ENCODE results near the gene TOX3. TPM values are rescaled to one million over a fixed set of nuclear protein-coding genes. Genes with fewer than 3 reads are reported as not detected.

TOX3 gene
- total and polyA plus RNA-seq, 2 of the 13 experiments (the other 11 are each of a cell fraction or from before 2014, with no cell fraction given): 14.5 to 98.6 TPM

DNA sequence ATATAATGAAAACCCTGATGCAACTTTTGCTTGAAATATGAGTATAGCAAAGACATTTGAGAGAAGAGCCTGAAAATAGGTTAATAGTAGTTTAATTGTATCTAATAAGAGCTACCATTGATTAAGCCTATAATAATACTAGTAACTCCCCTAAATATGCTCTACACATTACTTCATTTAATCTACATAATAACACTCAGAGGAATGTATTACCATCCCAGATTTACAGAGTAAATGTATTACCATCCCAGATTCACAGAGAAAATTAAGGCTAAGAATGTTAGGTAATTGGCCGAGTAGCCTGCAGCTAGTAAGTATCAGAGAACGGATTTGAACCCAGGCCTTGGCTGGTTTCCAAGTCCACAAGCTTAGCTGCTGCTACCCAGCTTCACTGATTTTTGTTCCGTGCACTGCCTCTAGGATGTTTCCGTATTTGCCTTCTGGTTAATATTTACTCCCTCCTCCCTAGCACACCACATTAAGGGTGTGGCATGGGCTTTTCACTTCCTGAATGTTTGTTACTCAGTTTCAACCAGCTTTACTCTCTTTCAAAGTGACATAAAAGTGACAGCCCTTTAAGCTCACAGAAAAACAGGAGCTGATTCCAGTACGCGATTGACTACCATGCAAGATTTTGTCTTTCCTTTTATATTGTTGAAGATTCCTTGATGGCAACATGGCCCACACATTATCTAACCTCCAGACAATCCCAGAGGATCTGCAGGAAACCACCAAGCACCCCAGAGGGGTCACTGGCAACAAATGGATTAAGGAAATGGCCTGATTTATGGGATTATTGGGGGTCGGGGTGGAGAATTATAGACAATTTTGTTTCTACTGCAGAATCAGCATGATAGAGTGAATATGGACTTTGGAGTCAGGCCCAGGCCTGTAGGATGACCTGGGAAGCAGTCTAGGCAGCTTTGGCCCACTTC is 26.7 kb upstream of the TOX3 start (continued):
- TF ChIP-seq ZNF484 (CRISPR knock-in tag; IDR thresholded peaks at IDR 0.05; ENCODE audit: borderline replicate concordance, low read depth) (no peak), PHF21A (CRISPR knock-in tag; IDR thresholded peaks at IDR 0.05) (peak; percentile 86; the same call in 1 of the 2 replicates), KLF12 (CRISPR knock-in tag; IDR thresholded peaks at IDR 0.05; ENCODE audit: borderline replicate concordance) (peak; percentile 85), ZNF350 (CRISPR knock-in tag; IDR thresholded peaks at IDR 0.05; ENCODE audit: borderline replicate concordance, low read depth) (0 out of 2 replicates have a peak, but pooled peaks have one; percentile 53), FOSL1 (CRISPR knock-in tag; IDR thresholded peaks at IDR 0.05; ENCODE audit: borderline replicate concordance) (no peak), KDM3A (CRISPR knock-in tag; IDR thresholded peaks at IDR 0.05; ENCODE audit: low read depth) (0 out of 2 replicates have a peak, but pooled peaks have one; percentile 57), TBL1XR1 (IDR thresholded peaks at IDR 0.05; ENCODE audit: borderline replicate concordance, low read length, partially characterized antibody) (no peak), ZNF260 (CRISPR knock-in tag; IDR thresholded peaks at IDR 0.05; ENCODE audit: borderline replicate concordance, low read depth) (no peak), ZNF382 (CRISPR knock-in tag; IDR thresholded peaks at IDR 0.05; ENCODE audit: borderline replicate concordance) (no peak), ZNF292 (CRISPR knock-in tag; IDR thresholded peaks at IDR 0.05; ENCODE audit: borderline replicate concordance, low read depth) (peak; percentile 94; the same call in 1 of the 2 replicates), ATF7-NPFF (CRISPR knock-in tag; IDR thresholded peaks at IDR 0.05; ENCODE audit: low read depth) (0 out of 2 replicates have a peak, but pooled peaks have one; percentile 10), RAD21 (CRISPR knock-in tag; IDR thresholded peaks at IDR 0.05) (no peak), HOXD1 (CRISPR knock-in tag; IDR thresholded peaks at IDR 0.05) (peak; percentile 34; the same call in 1 of the 2 replicates), ZNF768 (CRISPR knock-in tag; IDR thresholded peaks at IDR 0.05) (no peak), KDM4B (CRISPR knock-in tag; IDR thresholded peaks at IDR 0.05) (0 out of 2 replicates have a peak, but pooled peaks have one; percentile 59), U2AF2 (IDR thresholded peaks at IDR 0.05; ENCODE audit: low read depth, low read length) (no peak), SOX13 (IDR thresholded peaks at IDR 0.05) (no peak), SOX13 (CRISPR knock-in tag; conservative IDR thresholded peaks at IDR 0.05 in 1 of 2, IDR thresholded peaks at IDR 0.05 in 1 of 2) (peak in 1 of 2 experiments; percentile 92; a peak in 2 of 4 replicates), HOXA7 (CRISPR knock-in tag; IDR thresholded peaks at IDR 0.05) (no peak), BORCS8-MEF2B (CRISPR knock-in tag; IDR thresholded peaks at IDR 0.05) (peak; percentile 71)
- TF ChIP-seq, protein P1, sequence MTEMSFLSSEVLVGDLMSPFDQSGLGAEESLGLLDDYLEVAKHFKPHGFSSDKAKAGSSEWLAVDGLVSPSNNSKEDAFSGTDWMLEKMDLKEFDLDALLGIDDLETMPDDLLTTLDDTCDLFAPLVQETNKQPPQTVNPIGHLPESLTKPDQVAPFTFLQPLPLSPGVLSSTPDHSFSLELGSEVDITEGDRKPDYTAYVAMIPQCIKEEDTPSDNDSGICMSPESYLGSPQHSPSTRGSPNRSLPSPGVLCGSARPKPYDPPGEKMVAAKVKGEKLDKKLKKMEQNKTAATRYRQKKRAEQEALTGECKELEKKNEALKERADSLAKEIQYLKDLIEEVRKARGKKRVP (CRISPR knock-in tag; IDR thresholded peaks at IDR 0.05): peak in 1 of 2 experiments; percentile 78; a peak in 2 of 4 replicates
- TF ChIP-seq, protein P2, sequence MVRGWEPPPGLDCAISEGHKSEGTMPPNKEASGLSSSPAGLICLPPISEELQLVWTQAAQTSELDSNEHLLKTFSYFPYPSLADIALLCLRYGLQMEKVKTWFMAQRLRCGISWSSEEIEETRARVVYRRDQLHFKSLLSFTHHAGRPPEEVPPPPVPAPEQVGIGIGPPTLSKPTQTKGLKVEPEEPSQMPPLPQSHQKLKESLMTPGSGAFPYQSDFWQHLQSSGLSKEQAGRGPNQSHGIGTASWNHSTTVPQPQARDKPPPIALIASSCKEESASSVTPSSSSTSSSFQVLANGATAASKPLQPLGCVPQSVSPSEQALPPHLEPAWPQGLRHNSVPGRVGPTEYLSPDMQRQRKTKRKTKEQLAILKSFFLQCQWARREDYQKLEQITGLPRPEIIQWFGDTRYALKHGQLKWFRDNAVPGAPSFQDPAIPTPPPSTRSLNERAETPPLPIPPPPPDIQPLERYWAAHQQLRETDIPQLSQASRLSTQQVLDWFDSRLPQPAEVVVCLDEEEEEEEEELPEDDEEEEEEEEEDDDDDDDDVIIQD (CRISPR knock-in tag; IDR thresholded peaks at IDR 0.05; ENCODE audit: low read depth): peak; percentile 98
- TF ChIP-seq, protein P3, sequence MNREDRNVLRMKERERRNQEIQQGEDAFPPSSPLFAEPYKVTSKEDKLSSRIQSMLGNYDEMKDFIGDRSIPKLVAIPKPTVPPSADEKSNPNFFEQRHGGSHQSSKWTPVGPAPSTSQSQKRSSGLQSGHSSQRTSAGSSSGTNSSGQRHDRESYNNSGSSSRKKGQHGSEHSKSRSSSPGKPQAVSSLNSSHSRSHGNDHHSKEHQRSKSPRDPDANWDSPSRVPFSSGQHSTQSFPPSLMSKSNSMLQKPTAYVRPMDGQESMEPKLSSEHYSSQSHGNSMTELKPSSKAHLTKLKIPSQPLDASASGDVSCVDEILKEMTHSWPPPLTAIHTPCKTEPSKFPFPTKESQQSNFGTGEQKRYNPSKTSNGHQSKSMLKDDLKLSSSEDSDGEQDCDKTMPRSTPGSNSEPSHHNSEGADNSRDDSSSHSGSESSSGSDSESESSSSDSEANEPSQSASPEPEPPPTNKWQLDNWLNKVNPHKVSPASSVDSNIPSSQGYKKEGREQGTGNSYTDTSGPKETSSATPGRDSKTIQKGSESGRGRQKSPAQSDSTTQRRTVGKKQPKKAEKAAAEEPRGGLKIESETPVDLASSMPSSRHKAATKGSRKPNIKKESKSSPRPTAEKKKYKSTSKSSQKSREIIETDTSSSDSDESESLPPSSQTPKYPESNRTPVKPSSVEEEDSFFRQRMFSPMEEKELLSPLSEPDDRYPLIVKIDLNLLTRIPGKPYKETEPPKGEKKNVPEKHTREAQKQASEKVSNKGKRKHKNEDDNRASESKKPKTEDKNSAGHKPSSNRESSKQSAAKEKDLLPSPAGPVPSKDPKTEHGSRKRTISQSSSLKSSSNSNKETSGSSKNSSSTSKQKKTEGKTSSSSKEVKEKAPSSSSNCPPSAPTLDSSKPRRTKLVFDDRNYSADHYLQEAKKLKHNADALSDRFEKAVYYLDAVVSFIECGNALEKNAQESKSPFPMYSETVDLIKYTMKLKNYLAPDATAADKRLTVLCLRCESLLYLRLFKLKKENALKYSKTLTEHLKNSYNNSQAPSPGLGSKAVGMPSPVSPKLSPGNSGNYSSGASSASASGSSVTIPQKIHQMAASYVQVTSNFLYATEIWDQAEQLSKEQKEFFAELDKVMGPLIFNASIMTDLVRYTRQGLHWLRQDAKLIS (CRISPR knock-in tag; IDR thresholded peaks at IDR 0.05): no peak
